ENCODE data around the gene CCDC83.
"Not testable (repeated sequence)": the region's sequence is repeated elsewhere in the genome, so short reads cannot be mapped to it uniquely, and the experiment has no call there.

The CCDC83 gene

DNA sequence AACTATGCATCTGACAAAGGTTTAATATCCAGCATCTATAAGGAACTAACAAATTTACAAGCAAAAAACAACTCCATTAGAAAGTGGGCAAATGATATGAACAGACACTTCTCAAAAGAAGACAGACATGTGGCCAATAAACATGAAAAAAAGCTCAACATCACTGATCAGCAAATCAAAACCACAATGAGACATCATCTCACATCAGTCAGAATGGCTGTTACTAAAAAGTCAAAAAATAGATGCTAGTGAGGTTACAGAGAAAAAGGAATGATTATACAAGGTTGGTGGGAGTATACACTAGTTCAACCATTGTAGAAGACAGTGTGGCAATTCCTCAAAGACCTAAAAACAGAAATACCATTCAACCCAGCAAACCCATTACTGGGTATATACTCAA is 14.3 kb upstream of the CCDC83 start:
- not testable (repeated sequence) for DNase-seq

DNA sequence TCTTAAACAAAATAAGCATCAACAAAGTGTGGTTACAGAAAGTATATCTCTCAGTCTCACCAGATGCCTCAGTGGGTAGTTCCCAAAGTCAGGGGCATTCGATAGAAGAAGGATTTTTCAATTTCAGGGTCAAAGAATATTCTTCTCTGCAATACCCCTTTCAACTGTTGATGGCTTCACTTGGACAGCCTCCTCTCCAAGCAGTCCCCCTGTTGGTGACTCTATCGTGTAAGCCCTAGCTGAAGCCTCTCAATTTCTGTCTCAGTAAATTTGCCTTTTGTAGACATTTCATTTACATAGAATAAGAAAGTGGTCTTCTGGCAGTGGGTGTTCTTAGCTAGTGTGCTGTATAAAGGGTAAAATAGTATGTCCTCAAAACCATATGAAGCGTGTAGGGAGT is 11.3 kb upstream of the CCDC83 start:
- DNase-seq: no peak

DNA sequence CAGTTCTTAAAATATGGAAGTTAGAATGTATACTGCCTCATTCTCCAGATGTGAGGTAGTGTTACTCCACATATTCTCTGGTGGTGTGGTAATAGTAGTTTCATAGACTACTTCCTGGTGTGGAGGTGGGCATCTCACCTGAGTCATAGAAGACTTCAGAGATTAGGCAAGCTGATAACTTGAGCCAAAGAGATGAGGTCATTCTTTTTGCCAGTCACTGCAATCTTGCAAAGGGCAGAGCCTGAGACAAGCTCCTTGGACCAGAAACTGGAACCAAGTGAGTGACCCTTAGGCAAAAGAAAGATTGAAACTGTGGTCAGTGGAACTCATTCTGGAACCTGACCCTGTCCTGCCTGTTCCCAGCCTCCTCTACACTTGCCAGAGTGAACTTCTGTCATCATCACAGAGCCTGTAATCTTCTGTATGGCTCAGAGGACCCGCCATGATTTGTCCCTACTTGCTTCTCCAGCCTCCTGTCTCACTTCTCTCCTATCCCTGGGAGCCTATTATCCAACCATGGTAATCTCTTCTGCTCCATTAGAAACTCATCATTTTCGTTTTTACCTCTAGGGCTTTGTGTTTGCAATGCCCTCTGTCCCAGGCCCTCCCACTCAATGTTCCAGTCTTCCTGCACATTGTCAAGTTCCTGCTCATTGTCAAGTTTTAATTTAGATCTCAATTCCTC is 10.6 kb upstream of the CCDC83 start:
- DNase-seq: no peak

DNA sequence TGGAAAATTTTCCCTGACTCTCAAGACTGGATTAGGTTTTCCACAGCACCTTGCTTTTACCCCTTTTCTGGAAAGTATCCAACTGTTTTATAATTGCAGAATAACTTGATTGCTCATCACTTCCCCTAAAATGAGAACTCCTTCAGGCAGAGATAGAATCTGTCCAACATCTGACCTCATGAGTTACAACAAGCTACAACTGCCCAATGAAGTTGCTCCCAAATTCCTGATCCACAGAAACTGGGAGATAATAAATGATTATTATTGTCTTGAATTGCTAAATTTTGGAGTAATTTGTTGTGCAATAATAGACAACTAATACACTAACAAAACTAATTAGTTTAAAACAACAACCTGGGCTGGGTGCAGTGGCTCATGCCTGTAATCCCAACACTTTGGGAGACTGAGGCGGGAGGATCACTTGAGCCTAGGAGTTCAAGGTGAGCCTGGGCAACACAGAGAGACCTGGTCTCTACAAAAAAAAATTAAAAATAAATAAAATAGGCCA is 10.0 kb upstream of the CCDC83 start:
- DNase-seq: no peak

DNA sequence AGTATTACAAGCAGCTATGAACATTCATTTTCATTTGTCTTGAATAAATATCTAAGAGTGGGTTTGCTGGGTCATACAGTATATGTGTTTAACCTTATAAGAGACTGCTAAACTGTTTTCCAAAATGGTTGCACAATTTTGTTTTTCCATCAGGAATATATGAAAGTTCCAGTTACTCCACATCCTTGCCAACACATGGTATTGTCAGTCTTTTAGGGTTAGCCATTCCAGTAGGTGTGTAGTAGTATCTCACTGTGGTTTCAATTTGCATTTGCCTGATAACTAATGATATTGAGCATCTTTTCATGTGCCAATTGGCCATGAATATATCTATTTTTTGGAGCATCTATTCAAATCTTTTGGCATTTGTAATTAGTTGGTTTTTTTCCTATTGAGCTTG is 7.7 kb upstream of the CCDC83 start:
- no peak for DNase-seq

DNA sequence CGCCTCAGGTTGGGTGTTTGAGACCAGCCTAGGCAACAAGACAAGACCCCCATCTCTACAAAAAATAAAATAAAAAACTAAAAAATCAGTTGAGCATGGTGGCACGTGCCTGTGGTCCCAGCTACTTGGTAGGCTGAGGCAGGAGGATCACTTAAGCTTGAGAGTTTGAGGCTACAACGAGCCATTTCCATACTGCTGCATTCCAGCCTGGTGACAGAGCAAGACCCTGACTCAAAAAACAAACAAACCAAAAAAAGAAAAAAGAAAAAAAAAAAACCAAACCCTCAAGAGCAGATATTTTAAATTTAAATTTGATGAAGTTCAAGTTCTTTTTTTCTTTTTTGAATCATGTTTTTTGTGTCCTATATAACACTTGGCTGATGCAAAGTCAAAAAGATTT is 7.2 kb upstream of the CCDC83 start:
- DNase-seq: no peak

DNA sequence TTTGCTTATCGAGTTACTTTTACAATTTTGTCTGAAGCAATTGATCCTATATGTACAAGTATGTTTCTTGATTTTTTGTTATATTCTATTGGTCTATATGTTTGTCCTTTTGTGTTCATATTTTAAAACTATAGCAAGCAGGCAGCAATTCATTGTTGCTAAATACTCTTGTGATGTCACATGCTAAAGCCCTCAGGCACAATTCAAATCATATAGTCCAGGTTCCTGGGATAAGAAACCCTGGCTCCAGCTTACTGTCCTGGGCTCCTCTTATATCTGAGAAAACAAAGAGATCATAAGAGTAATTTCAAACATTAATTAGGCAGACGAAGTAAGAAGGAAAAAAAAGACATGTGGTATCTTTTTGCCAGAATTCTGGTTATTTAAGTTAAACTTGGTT is 6.6 kb upstream of the CCDC83 start:
- no peak for DNase-seq

DNA sequence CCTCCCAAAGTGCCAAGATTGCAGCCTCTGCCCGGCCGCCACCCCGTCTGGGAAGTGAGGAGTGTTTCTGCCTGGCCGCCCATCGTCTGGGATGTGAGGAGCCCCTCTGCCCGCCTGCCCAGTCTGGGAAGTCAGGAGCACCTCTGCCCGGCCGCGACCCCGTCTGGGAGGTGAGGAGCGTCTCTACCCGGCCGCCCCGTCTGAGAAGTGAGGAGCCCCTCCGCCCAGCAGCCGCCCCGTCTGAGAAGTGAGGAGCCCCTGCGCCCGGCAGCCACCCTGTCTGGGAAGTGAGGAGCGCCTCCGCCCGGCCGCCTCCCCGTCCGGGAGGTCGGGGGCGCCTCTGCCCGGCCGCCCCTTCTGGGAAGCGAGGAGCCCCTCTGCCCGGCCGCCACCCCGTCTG is 2.4 kb upstream of the CCDC83 start:
- not testable (repeated sequence) for DNase-seq

DNA sequence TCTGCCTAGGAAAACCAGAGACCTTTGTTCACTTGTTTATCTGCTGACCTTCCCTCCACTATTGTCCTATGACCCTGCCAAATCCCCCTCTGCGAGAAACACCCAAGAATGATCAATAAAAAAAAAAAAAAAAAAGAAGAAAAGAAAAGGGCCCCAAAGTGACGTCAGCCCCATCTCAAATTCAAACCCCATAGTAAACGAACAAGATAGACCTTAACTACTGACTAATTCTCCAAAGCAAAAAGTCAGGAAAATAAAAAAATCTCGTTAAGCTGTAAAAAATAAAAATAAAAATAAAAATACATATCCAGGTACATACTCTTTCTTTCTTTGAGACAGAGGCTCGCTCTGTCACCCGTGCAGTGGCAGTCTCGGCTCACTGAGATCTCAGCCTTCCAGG is 1.6 kb upstream of the CCDC83 start:
- not testable (repeated sequence) for DNase-seq

DNA sequence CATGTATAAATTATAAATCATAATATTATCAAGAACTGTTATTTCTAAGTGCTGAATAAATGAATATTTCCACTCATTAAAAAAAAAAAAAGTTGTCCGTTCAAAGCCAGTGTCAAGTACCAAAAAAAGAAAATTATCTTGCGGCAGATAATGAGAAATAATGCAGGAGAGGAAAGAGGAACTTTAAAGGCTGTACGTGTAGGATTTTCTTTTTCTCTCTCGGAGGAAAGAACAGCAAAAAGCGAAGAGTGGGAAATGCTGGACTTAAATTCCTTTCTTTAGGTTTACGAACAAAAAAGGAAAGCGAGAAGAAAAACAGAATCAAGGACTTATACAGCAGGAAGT is 999 bp upstream of the CCDC83 start:
- DNase-seq: no peak

DNA sequence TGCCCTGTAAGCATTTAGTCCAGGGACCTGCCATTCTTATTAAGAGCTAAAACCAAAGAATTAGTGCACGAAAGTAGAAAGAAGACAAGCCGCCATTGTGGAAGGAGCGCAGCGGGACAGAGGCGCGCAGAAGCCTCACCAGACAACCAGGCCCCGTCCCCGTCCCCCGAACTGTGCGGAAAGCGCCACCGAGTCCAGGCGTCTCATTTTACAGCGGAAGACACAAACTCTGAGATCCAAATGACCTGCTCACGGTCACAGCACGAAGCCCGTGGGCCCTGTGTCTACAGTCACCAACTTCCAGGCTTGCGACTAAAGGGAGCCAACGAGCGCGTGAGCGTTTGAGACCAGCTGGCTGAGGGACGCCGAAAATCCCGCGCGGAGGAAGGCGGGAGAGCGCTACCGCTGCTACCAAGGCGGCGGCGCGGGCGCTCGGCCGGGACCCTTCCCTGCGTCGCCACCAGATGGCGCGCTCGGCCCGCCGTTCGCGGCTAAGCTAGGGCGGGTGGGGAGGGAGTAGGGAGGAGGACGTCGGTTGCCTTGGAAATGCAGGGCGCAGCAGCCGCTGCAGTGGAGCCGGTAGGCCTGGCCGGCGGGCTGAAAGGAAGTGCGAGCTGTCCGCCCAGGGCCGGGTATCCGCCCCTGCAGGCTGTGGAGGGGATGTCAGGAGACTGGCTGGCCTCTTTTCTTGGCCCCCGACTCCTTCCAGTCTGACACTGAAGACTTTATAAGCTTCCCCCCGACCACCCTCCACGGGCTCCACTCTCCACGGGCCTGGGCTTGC is 434 bp upstream of the CCDC83 start:
- DNase-seq: peak; percentile 90

DNA sequence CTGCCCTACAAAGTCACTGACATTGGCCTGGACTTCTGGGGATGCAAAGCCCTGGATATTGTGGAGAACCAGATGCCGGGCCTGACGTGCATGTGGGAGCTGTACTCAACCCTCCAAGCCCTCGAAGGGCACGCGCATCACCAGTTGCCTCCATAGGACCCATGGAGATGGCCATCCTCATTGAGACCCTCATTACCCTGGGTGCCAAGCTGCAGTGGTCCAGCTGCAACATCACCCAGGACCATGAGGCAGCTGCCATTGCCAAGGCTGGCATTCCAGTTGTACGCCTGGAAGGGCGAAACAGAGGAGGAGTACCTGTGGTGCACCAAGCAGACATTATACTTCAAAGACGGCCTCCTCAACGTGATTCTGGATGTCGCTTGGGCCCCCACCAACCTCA is 1.9 kb downstream of the CCDC83 start:
- no peak for DNase-seq

DNA sequence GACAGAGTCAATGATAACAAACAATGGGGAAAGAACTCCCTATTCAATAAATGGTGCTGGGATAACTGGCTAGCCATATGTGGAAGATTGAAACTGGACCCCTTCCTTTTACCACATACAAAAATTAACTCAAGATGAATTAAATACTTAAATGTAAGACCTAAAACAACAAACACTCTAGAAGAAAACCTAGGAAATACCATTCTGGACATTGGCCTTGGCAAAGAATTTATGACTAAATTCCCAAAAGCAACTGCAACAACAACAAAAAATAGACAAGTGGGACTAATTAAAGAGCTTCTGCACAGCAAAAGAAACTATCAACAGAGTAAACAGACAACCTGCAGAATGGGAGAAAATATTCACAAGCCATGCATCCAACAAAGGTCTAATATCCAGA is 4.4 kb downstream of the CCDC83 start:
- DNase-seq: not testable (repeated sequence)

DNA sequence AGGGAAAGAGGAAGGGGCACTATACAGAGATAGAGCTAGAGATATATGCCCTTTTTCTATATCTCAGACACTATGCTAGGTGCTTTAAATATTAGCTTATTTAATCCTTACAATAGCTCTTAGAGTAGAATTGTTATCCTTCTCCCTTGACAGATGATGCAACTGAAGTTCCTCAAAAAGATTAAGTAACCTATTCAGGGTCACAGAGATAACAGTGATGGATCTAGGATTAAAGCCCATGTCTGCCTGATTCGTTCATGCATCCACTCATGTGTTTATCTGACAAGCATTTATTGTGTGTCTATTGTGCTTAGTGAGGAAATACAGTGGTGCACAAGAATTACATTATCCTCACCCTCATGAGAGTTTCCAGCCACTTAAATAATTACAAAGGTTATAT is 8.7 kb downstream of the CCDC83 start:
- DNase-seq: no peak

DNA sequence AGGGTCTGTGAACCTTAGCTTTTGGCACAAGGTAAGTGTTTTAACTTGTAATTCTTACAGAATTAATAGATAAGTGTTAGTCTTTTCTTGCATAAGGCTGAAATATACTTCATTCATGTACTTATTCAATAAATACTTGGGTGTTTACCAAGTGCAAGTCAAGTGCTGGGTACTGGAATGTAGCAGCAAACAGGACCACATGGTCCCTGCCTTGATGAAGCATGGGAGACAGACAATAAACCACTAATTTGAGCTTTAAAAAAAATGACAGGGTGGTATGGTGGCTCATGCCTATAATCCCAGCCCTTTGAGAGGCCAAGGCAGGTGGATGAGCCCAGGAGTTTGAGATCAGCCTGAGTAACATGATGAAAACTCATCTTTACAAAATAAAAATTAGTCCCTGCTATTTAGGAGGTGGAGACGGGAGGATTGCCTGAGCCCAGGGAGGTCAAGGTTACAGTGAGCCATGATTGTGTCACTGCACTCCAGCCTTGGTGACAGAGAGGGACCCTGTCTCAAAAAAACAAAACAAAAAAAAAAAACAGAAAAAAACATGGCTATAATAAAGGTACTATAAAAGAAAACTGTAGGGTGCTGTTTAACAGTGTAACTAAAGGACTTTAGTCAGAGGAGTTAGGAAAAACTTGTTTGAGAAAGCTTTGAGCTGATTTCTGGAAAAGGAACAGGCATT is 11.1 kb downstream of the CCDC83 start:
- no peak for DNase-seq

DNA sequence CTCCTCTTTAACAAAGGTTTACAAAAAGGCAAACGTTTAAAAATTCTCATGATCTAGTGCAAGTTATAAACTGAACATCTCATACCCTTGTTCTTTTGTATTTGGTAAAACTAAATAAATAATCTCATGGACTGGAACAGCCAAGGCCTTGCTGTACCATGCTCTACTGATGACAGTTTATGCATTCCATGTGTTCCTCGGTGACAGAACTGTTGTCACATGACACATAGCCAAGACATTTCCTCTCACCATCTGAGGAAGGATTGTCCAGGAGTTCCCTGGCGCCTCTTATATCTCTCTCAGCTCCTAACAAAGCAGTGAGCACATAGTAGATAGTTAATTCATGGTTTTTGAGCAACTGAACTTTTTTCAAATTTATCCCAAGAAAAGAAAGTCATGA is 12.6 kb downstream of the CCDC83 start:
- DNase-seq: no peak

DNA sequence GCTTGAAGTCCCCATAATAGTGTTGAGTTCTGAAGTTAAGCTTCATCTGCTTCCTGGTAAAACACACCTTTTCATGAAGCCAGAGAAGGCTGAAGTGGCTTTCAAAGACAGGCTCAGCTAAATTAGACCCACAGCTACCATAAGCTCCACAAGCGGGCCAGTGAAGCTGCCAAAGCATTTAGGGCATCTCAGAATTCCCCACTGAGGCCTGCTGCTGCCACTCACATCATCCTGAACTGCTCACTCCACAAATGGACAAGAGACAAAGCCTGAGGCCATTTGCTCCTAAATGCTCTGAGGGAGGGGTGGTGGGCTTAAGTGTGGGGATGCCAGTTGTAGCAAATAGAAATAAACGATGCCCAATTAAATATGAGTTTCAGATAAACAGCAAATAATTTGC is 14.6 kb downstream of the CCDC83 start:
- DNase-seq: no peak

DNA sequence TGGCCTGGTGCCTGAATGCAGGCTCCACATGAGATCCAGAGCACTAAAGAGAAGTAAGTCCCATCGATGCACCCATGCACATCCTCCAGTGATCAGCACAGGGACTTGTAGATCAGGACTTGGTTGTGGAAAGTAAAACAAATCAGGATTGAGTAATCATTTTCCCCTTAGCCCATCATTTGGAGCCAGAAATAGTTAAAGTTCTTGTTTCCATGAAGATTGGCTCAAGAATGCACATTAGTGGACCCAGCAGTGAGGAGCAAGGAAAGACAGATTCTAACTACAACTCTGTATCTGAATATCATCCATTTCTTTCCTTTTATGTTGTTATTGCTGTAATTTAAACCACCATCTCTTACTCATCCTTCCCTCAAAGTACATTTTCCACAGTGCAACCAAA is 19.1 kb downstream of the CCDC83 start:
- DNase-seq: no peak

DNA sequence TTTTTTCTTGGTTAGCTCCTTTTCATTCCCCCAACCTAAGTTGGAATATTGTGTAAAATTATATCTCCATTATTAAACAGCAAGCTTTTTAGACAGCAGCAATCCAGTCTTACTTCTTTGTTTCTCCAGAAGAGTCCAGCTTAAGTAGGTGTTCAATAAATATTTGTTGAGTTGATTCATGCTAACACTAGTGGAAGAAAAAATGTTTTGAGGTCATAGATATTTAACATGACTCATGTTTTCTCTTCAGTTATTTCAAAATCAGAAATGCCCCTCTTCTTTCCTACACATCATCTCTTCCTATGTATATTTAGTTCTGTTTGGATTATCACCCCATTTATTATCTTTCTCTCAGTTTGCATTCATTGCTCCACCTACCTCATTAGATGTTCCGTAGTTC is 20.3 kb downstream of the CCDC83 start:
- DNase-seq: no peak

DNA sequence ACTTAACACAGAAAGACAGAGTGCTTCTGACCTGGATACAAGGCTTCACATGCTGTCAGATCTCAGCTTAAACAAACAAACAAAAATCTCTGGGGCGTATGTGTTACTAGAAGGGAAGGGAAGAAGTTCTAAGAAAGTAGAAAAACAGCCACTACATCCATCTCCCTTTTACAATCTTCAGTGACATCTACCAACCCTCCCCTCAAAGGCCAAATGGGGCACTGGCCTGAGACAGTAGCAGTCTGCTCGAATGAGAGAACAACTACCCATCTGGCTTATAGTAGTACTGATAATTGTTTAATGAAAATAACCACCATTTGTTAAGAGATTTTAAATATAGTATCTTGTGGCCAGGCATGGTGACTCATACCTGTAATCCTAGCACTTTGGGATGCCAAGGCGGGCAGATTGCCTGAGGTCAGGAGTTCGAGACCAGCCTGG is 29.4 kb downstream of the CCDC83 start:
- DNase-seq: no peak

DNA sequence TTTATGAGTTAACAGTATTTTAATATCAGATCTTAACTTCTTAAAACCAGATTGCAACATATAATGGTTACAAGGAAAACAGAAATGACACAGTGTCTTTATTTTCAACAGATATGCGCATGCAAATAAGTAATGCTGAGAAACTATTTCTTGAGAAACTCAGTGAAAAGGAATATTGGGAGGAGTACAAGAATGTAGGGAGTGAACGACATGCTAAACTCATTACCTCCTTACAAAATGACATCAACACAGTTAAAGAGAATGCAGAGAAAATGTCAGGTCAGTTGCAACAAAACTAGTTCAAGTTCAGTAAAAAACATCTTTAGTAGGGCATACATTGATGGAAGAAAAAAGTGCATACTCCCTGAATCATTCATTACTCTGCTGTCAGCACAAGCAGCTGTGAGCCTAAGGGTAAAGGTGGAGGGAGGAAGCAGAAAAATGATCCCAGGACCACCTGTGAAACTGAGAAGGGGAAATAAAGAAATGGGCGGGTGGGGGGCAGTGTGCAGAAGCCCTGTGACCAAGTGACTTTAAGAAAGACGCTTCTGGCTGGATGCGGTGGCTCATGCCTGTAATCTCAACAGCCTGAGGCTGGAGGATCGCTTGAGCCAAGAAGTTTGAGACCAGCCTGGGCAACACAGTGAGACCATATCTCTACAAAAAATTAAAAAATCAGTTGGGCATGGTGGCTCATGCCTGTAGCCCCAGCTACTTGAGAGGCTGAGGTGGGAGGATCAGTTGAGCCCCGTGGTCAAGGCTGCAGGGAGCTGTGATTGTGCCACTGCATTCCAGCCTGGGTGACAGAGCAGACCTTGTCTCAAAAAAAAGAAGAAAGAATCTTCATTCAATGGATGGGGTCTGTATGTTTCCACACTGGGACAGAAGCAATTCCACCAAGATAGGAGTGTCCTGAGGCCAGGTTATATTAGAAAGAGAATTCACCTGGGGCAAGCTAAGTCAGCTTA is 31.2 kb downstream of the CCDC83 start:
- no peak for DNase-seq

DNA sequence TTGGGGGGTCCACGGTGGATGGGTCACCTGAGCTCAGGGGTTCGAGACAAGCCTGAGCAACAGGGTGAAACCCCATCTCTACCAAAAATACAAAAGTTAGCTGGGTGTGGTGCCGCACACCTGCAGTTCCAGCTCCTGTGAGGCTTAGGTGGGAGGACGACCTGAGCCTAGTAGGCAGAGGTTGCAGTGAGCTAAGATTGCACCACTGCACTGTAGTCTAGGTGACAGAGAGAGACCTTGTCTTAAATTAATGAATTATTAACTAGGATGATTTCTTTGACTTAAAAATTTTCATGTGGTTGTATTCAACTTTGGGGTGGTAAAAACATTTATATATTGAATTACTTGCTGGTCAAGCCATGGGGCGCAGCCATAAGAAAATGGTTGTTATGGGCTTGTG is 33.9 kb downstream of the CCDC83 start:
- no peak for DNase-seq
